ENCODE data around the gene XYLT2. TPM values are rescaled to one million over a fixed set of nuclear protein-coding genes. Genes with fewer than 3 reads are reported as not detected.

The XYLT2 gene
- total RNA-seq, 2 donors from 2014 or later: 15.6 to 28.5 TPM

GRCh38 chr17:50347117-50347893, 1.4 kb downstream of the XYLT2 start:
- Histone ChIP-seq H3K27ac (no peak overlapping the region), H3K27me3 (no peaks in the 10 kb centered on the region), H3K4me1 (peaks cover 7% of the 10 kb centered on the region), H3K9me3 (no peaks in the 10 kb centered on the region), H3K36me3 (no peaks in the 10 kb centered on the region), H3K4me3 (peak overlapping the region; percentile 79), H3K9ac (ENCODE audit: low read depth in 2 of 2, low read length in 2 of 2) (peak overlapping the region; percentile 84 to 93)
- TF ChIP-seq CTCF (IDR thresholded peaks at IDR 0.05): no peak
- DNase-seq: no peak
- intact Hi-C loops (cut with DNase I): no loop called here

GRCh38 chr17:50347894-50348291, 2.0 kb downstream of the XYLT2 start:
- H3K27ac ChIP-seq: no peak overlapping the region
- no peak overlapping the region for H3K9ac ChIP-seq (ENCODE audit: low read depth in 2 of 2, low read length in 2 of 2)
- no peak for TF ChIP-seq CTCF (IDR thresholded peaks at IDR 0.05)
- no peaks in the 10 kb centered on the region for H3K27me3 ChIP-seq
- intact Hi-C loops (cut with DNase I): no loop called here
- peaks cover 7% of the 10 kb centered on the region for H3K4me1 ChIP-seq
- no peak for DNase-seq
- H3K9me3 ChIP-seq: no peaks in the 10 kb centered on the region
- no peak overlapping the region for H3K4me3 ChIP-seq
- H3K36me3 ChIP-seq: no peaks in the 10 kb centered on the region

- Histone ChIP-seq H3K27ac (no peak overlapping the region), H3K27me3 (no peaks in the 10 kb centered on the region), H3K9ac (ENCODE audit: low read depth in 2 of 2, low read length in 2 of 2) (no peak overlapping the region), H3K36me3 (no peaks in the 10 kb centered on the region), H3K4me3 (no peak overlapping the region), H3K4me1 (peaks cover 7% of the 10 kb centered on the region), H3K9me3 (no peaks in the 10 kb centered on the region)
- TF ChIP-seq CTCF (IDR thresholded peaks at IDR 0.05): no peak
- no peak for DNase-seq
- intact Hi-C loops (cut with DNase I): no loop called here
Measured at GRCh38 chr17:50348522-50349242, 2.8 kb downstream of the XYLT2 start.

- no peak overlapping the region for H3K9ac ChIP-seq (ENCODE audit: low read depth in 2 of 2, low read length in 2 of 2)
- H3K4me3 ChIP-seq: no peak overlapping the region
- no peak overlapping the region for H3K27ac ChIP-seq
- no peaks in the 10 kb centered on the region for H3K9me3 ChIP-seq
- intact Hi-C loops (cut with DNase I): no loop called here
- no peak for TF ChIP-seq CTCF (IDR thresholded peaks at IDR 0.05)
- peaks cover 7% of the 10 kb centered on the region for H3K4me1 ChIP-seq
- H3K36me3 ChIP-seq: no peaks in the 10 kb centered on the region
- no peaks in the 10 kb centered on the region for H3K27me3 ChIP-seq
- no peak for DNase-seq
Measured at GRCh38 chr17:50349243-50349600, 3.3 kb downstream of the XYLT2 start.

GRCh38 chr17:50350733-50351132, 4.8 kb downstream of the XYLT2 start:
- no peak for TF ChIP-seq CTCF (IDR thresholded peaks at IDR 0.05)
- Histone ChIP-seq H3K4me3 (no peak overlapping the region), H3K27ac (no peak overlapping the region), H3K9me3 (no peaks in the 10 kb centered on the region), H3K27me3 (no peaks in the 10 kb centered on the region), H3K4me1 (peaks cover 7% of the 10 kb centered on the region), H3K9ac (ENCODE audit: low read depth in 2 of 2, low read length in 2 of 2) (no peak overlapping the region), H3K36me3 (no peaks in the 10 kb centered on the region)
- intact Hi-C loops (cut with DNase I): no loop called here
- DNase-seq: no peak
